ENCODE results near the gene RBFOX2. TPM values are rescaled to one million over a fixed set of nuclear protein-coding genes. Genes with fewer than 3 reads are reported as not detected.
A peak's percentile ranks its signal among the peaks of the same experiment; 100 is the strongest.
"Not testable (repeated sequence)": the region's sequence is repeated elsewhere in the genome, so short reads cannot be mapped to it uniquely, and the experiment has no call there.

Gene RBFOX2
- total and polyA plus RNA-seq, 2 experiments from 2014 or later: 88.8 to 131 TPM

DNA sequence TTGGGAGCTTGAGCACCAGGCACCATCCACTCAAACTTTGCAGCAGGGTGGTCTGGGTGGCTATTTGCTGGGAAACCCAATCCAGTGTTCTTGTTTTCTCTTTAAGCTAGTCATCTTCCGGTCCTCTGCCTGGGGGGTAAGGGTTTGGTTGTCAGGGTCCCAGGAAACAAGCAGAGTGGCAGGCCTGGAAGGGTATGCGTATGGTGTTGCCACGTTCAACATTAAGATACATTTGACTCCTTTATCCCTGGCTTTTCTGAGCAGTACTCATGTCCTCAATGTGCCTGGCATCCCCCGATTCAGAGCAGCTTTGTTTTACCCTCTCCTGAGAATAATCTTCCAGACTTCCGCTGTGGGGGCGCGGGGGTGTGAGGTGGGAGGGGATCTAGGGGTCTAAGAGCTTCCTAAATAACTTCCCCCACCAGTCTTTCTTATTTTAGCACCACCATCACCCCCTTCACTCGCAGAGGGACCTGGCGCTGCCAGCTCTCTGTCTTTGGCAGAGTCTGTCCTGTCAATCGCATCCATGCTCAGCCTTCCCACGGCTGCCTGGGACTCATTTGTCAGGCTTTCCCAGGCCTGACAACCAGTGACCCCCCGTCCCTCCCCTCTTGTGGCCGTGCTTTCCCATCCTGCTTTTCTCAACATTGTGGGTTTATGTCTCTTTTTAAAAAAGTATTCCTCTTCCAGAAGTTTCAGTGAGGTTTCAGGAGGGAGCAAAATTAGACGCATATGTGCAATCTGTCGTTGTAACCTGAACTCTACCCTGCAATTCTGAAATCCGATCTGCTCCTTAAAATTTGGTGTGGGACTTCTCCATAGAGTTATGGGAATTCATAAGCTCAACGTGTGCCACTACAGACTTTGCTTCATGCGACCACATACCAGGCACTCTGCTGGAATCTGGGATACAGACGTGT, 27.0 kb upstream of the RBFOX2 start (continued):
- no peak for TF ChIP-seq CTCF (conservative IDR thresholded peaks at IDR 0.05; ENCODE audit: low read depth in 2 of 2)
- TF ChIP-seq, protein P1, sequence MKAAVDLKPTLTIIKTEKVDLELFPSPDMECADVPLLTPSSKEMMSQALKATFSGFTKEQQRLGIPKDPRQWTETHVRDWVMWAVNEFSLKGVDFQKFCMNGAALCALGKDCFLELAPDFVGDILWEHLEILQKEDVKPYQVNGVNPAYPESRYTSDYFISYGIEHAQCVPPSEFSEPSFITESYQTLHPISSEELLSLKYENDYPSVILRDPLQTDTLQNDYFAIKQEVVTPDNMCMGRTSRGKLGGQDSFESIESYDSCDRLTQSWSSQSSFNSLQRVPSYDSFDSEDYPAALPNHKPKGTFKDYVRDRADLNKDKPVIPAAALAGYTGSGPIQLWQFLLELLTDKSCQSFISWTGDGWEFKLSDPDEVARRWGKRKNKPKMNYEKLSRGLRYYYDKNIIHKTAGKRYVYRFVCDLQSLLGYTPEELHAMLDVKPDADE (IDR thresholded peaks at IDR 0.05): no peak

GRCh38 chr22:36054446-36054845, 25.8 kb upstream of the RBFOX2 start:
- peaks cover 25% of the 10 kb centered on the region for H3K4me1 Mint-ChIP-seq
- not testable (repeated sequence) for ATAC-seq; H3K79me2 ChIP-seq (replicated peaks; ENCODE audit: insufficient read depth); H3K27me3 ChIP-seq (ENCODE audit: insufficient read depth); H3K9me3 Mint-ChIP-seq; H3K27ac ChIP-seq (ENCODE audit: low read depth); H3F3A ChIP-seq (replicated peaks; ENCODE audit: low read depth); H3K4me1 ChIP-seq (ENCODE audit: insufficient read depth); DNase-seq (ENCODE audit: low spot score); H3K4me2 ChIP-seq; H4K20me1 ChIP-seq (replicated peaks; ENCODE audit: insufficient read depth); H3K36me3 Mint-ChIP-seq (ENCODE audit: low read depth); H3K4me3 Mint-ChIP-seq; H3K27ac Mint-ChIP-seq; H3K4me3 ChIP-seq; H3K27me3 Mint-ChIP-seq (ENCODE audit: insufficient read depth, low read depth, poor library complexity); H3K36me3 ChIP-seq (ENCODE audit: insufficient read depth); H3K9me2 ChIP-seq (ENCODE audit: insufficient read depth)
- H2AFZ ChIP-seq: 0 out of 2 replicates have a peak overlapping the region, but pooled peaks have one; percentile 43

DNA sequence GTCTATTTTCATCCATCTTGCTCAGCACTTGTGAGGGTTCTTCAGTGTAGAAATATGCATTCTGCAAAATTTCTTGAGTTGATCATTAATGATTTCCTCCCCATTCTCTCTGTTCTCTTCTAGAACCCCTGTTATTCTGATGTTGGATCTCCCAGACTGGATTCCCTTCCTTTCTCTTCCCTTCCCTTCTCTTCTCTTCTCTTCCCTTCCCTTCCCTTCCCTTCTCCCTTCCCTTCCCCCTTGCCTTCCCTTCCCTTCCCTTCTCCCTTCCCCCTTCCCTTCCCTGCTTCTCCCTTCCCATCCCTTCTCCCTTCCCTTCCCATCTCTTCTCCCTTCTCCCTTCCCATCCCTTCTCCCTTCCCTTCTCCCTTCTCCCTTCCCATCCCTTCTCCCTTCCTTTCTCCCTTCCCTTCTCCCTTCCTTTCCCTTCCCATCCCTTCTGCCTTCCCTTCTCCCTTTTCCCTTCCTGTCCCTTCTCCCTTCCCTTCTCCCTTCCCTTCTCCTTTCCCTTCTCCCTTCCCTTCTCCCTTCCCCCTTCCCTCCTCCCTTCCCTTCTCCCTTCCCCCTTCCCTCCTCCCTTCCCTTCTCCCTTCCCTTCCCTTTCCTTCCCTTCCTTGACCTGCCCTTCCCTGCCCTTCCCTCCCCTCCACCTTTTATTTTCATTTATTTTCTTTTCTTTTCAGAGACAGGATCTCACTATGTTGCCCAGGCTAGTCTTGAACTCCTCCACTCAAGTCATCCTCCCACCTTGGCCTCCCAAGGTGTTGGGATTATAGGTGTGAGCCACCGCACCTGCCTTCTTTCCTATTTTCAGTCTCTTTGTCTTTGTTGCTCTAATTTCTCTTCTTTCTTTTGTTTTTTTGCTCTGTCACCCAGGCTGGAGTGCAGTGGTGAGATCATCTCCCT, 24.9 kb upstream of the RBFOX2 start:
- Histone ChIP-seq H3K4me1 (ENCODE audit: insufficient read depth) (peaks cover 5% of the 10 kb centered on the region), H3K27me3 (ENCODE audit: insufficient read depth) (no peaks in the 10 kb centered on the region), H3K4me2 (no peak overlapping the region), H3K27ac (ENCODE audit: low read depth) (no peak overlapping the region), H3K4me3 (no peak overlapping the region), H3F3A (replicated peaks; ENCODE audit: low read depth) (no peaks in the 10 kb centered on the region), H3K79me2 (replicated peaks; ENCODE audit: insufficient read depth) (no peaks in the 10 kb centered on the region), H4K20me1 (replicated peaks; ENCODE audit: insufficient read depth) (no peaks in the 10 kb centered on the region), H3K9me2 (ENCODE audit: insufficient read depth) (0 out of 2 replicates have a peak, but pooled peaks cover 3% of the 10 kb centered on the region), H3K36me3 (ENCODE audit: insufficient read depth) (no peaks in the 10 kb centered on the region), H2AFZ (peak overlapping the region; percentile 98; the same call in 1 of the 2 replicates)
- Mint-ChIP-seq H3K4me1 (peaks cover 25% of the 10 kb centered on the region), H3K27ac (no peak overlapping the region), H3K4me3 (no peak overlapping the region), H3K9me3 (peaks cover 4% of the 10 kb centered on the region; the same call in 2 of the 3 replicates), H3K36me3 (ENCODE audit: low read depth) (no peaks in the 10 kb centered on the region; the same call in 2 of the 3 replicates), H3K27me3 (ENCODE audit: insufficient read depth, low read depth, poor library complexity) (peaks cover 8% of the 10 kb centered on the region)
- ATAC-seq (no peak), DNase-seq (ENCODE audit: low spot score) (no peak)
- TF ChIP-seq NANOG (IDR thresholded peaks at IDR 0.05; ENCODE audit: borderline replicate concordance) (no peak), STAT1 (IDR thresholded peaks at IDR 0.05; ENCODE audit: unreplicated experiment) (no peak), ZNF462 (CRISPR knock-in tag; IDR thresholded peaks at IDR 0.05) (no peak)
- TF ChIP-seq, protein P1 (IDR thresholded peaks at IDR 0.05): no peak

All from GM23338 (cell line).